Trophoblast cell (in vitro differentiated cells and primary cell): ENCODE data around the gene SLIT3.

ENCODE experiments used
- DNase-seq, 2 donors: peaks; one replicate each; pipeline ENCODE4 v3.0.0-alpha.2; 2016
- H2AFZ ChIP-seq: 2 replicates; pipeline ENCODE4 v1.6.1; 2013; ENCODE audit warnings: low read length, moderate library complexity, mild to moderate bottlenecking; ENCODE audit not compliant: insufficient read depth, poor library complexity
- H2AK5ac ChIP-seq: 2 replicates; pipeline ENCODE4 v1.6.1; 2013; ENCODE audit warnings: mild to moderate bottlenecking, low read length
- H2BK120ac ChIP-seq: 2 replicates; pipeline ENCODE4 v1.6.1; 2013; ENCODE audit warnings: low read length, mild to moderate bottlenecking, moderate library complexity; ENCODE audit not compliant: insufficient read depth, poor library complexity
- H2BK12ac ChIP-seq: 2 replicates; pipeline ENCODE4 v1.6.1; 2013; ENCODE audit warnings: mild to moderate bottlenecking, low read length, moderate library complexity
- H2BK5ac ChIP-seq: 2 replicates; pipeline ENCODE4 v1.6.1; 2013; ENCODE audit warnings: low read length, low read depth, moderate library complexity, mild to moderate bottlenecking; ENCODE audit not compliant: poor library complexity
- H3K14ac ChIP-seq: 2 replicates; pipeline ENCODE4 v1.6.1; 2013; ENCODE audit warnings: mild to moderate bottlenecking, low read length
- H3K18ac ChIP-seq: 2 replicates; pipeline ENCODE4 v1.6.1; 2013; ENCODE audit warnings: mild to moderate bottlenecking, low read length
- H3K23ac ChIP-seq: 2 replicates; pipeline ENCODE4 v1.6.1; 2013; ENCODE audit warnings: low read length
- H3K27ac ChIP-seq: 2 replicates; pipeline ENCODE4 v1.5.1; 2013; ENCODE audit warnings: low read depth, mild to moderate bottlenecking, inconsistent platforms, low read length, moderate library complexity
- H3K27me3 ChIP-seq: 2 replicates; pipeline ENCODE4 v1.6.1; 2013; ENCODE audit warnings: inconsistent platforms, mild to moderate bottlenecking, low read length, moderate library complexity; ENCODE audit not compliant: insufficient read depth
- H3K36me3 ChIP-seq, 2 experiments: 1 replicate in 1 of 2; 2 replicates in 1 of 2; pipeline ENCODE4 v1.6.1; 2013; ENCODE audit warnings: low read length in 2 of 2, mild to moderate bottlenecking in 2 of 2, moderate library complexity in 1 of 2; ENCODE audit not compliant: insufficient read depth in 2 of 2, control insufficient read depth in 1 of 2
- H3K4ac ChIP-seq: 2 replicates; pipeline ENCODE4 v1.6.1; 2013; ENCODE audit warnings: low read depth, mild to moderate bottlenecking, low read length, moderate library complexity
- H3K4me1 ChIP-seq, 2 experiments: 1 replicate in 1 of 2; 2 replicates in 1 of 2; pipeline ENCODE4 v1.6.1; 2013; ENCODE audit warnings: low read length in 2 of 2, mild to moderate bottlenecking in 2 of 2, moderate library complexity in 1 of 2; ENCODE audit not compliant: insufficient read depth in 2 of 2, control insufficient read depth in 1 of 2
- H3K4me2 ChIP-seq: 2 replicates; pipeline ENCODE4 v1.6.1; 2013; ENCODE audit warnings: inconsistent platforms, mild to moderate bottlenecking, low read length, moderate library complexity
- H3K4me3 ChIP-seq: 2 replicates; pipeline ENCODE4 v1.5.1; 2013; ENCODE audit warnings: mild to moderate bottlenecking, low read depth, low read length, inconsistent platforms
- H3K79me1 ChIP-seq: one replicate; pipeline ENCODE4 v1.6.1; 2013; ENCODE audit warnings: low read length
- H3K79me2 ChIP-seq: 2 replicates; pipeline ENCODE4 v1.6.1; 2013; ENCODE audit warnings: low read length, mild to moderate bottlenecking; ENCODE audit not compliant: control insufficient read depth, insufficient read depth, poor library complexity
- H3K9ac ChIP-seq: 2 replicates; pipeline ENCODE4 v1.6.1; 2013; ENCODE audit warnings: mild to moderate bottlenecking, low read length
- H3K9me3 ChIP-seq: 2 replicates; pipeline ENCODE4 v1.6.1; 2013; ENCODE audit warnings: low read depth, mild to moderate bottlenecking, control low read depth, inconsistent platforms, low read length; ENCODE audit not compliant: insufficient read depth
- H4K12ac ChIP-seq: 2 replicates; pipeline ENCODE4 v1.6.1; 2013; ENCODE audit warnings: low read depth, mild to moderate bottlenecking, low read length, moderate library complexity
- H4K8ac ChIP-seq: 2 replicates; pipeline ENCODE4 v1.6.1; 2013; ENCODE audit warnings: low read depth, mild to moderate bottlenecking, low read length, moderate library complexity
- H4K91ac ChIP-seq: one replicate; pipeline ENCODE4 v1.6.1; 2013; ENCODE audit warnings: low read depth, mild to moderate bottlenecking, low read length, moderate library complexity
- WGBS: extraction: QIAGEN DNeasy Blood & Tissue Kit; methylation state at CpG from one replicate; pipeline ENCODE4 v1.1.7; 2013; ENCODE audit warnings: missing lambda C conversion rate; ENCODE audit not compliant: insufficient read length, insufficient coverage; ENCODE audit errors: extremely low coverage; 5-methylcytosine and 5-hydroxymethylcytosine counted together

Gene SLIT3

GRCh38 chr5:169196059-169196458 lies 104.9 kb downstream of the SLIT3 start:
- Histone ChIP-seq H3K27ac (no peak overlapping the region), H3K4ac (no peak overlapping the region), H3K79me1 (no peaks in the 10 kb centered on the region), H2AFZ (no peak overlapping the region), H2BK5ac (no peak overlapping the region), H3K36me3 (peaks cover 3 to 13% of the 10 kb centered on the region in 2 experiments), H3K14ac (no peak overlapping the region), H3K18ac (no peak overlapping the region), H3K9ac (no peak overlapping the region), H4K8ac (no peak overlapping the region), H3K4me3 (peak overlapping the region; percentile 51), H4K91ac (no peak overlapping the region), H2BK120ac (no peak overlapping the region), H2BK12ac (no peak overlapping the region), H3K27me3 (no peaks in the 10 kb centered on the region), H3K79me2 (no peaks in the 10 kb centered on the region), H3K9me3 (peaks cover 3% of the 10 kb centered on the region), H3K4me1 (peaks cover 0 to 3% of the 10 kb centered on the region in 2 experiments), H4K12ac (no peak overlapping the region), H2AK5ac (no peak overlapping the region), H3K23ac (no peak overlapping the region), H3K4me2 (no peak overlapping the region)
- no CpG with 5 or more reads among the region's 6 CpGs for WGBS
- no peak for DNase-seq

- H2BK12ac ChIP-seq: no peak overlapping the region
- H3K9me3 ChIP-seq: peaks cover 3% of the 10 kb centered on the region
- H3K23ac ChIP-seq: no peak overlapping the region
- peaks cover 0 to 3% of the 10 kb centered on the region in 2 experiments for H3K4me1 ChIP-seq
- H2AFZ ChIP-seq: no peak overlapping the region
- H2AK5ac ChIP-seq: no peak overlapping the region
- no peak overlapping the region for H4K12ac ChIP-seq
- no CpG with 5 or more reads among the region's 8 CpGs for WGBS
- H3K14ac ChIP-seq: no peak overlapping the region
- no peak overlapping the region for H3K4me2 ChIP-seq
- no peak overlapping the region for H3K9ac ChIP-seq
- no peaks in the 10 kb centered on the region for H3K79me2 ChIP-seq
- H4K8ac ChIP-seq: no peak overlapping the region
- no peak overlapping the region for H3K27ac ChIP-seq
- no peak overlapping the region for H2BK5ac ChIP-seq
- no peak overlapping the region for H4K91ac ChIP-seq
- peaks cover 3 to 13% of the 10 kb centered on the region in 2 experiments for H3K36me3 ChIP-seq
- H2BK120ac ChIP-seq: no peak overlapping the region
- no peak overlapping the region for H3K4ac ChIP-seq
- no peak overlapping the region for H3K18ac ChIP-seq
- no peak overlapping the region for H3K4me3 ChIP-seq
- no peak for DNase-seq
- no peaks in the 10 kb centered on the region for H3K79me1 ChIP-seq
- no peaks in the 10 kb centered on the region for H3K27me3 ChIP-seq
Observed at GRCh38 chr5:169195601-169196000, 105.3 kb downstream of the SLIT3 start.

DNA sequence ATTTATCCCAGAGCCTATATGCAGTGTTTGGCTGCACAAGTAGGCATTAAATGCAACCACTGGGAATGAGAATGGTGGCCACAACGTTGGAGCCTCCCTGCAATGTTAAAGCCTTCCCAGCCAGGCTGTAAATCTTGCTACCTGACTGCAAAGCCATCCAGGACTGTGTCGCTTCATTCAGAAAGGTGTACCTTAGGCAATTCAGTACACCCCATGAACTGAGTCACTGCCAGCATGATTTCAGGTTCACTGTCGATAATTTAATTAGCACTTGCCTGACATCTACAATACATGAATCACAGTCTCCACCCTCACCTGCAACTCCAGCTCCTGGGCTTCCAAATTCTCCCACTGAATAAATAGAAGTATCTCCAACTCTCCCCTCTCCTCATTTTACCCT lies 108.4 kb downstream of the SLIT3 start:
- H2BK12ac ChIP-seq: no peak overlapping the region
- H3K79me1 ChIP-seq: no peaks in the 10 kb centered on the region
- H3K4me2 ChIP-seq: no peak overlapping the region
- H4K8ac ChIP-seq: no peak overlapping the region
- no peak overlapping the region for H3K23ac ChIP-seq
- H3K36me3 ChIP-seq: peaks cover 3 to 13% of the 10 kb centered on the region in 2 experiments
- H2AFZ ChIP-seq: no peak overlapping the region
- H3K9ac ChIP-seq: no peak overlapping the region
- H3K27me3 ChIP-seq: no peaks in the 10 kb centered on the region
- no peak overlapping the region for H4K91ac ChIP-seq
- no CpG with 5 or more reads among the region's 3 CpGs for WGBS
- H3K14ac ChIP-seq: no peak overlapping the region
- no peak overlapping the region for H3K27ac ChIP-seq
- no peak overlapping the region for H2BK5ac ChIP-seq
- H4K12ac ChIP-seq: no peak overlapping the region
- peaks cover 3% of the 10 kb centered on the region for H3K9me3 ChIP-seq
- H2AK5ac ChIP-seq: no peak overlapping the region
- DNase-seq: no peak
- no peak overlapping the region for H3K4ac ChIP-seq
- H3K79me2 ChIP-seq: no peaks in the 10 kb centered on the region
- no peak overlapping the region for H3K18ac ChIP-seq
- no peak overlapping the region for H2BK120ac ChIP-seq
- peaks cover 0 to 3% of the 10 kb centered on the region in 2 experiments for H3K4me1 ChIP-seq
- no peak overlapping the region for H3K4me3 ChIP-seq

- Histone ChIP-seq H3K27me3 (no peaks in the 10 kb centered on the region), H2BK5ac (no peak overlapping the region), H2BK12ac (no peak overlapping the region), H3K9me3 (peaks cover 3% of the 10 kb centered on the region), H2AK5ac (no peak overlapping the region), H2BK120ac (no peak overlapping the region), H3K27ac (no peak overlapping the region), H4K12ac (no peak overlapping the region), H3K18ac (no peak overlapping the region), H3K4me1 (peaks cover 2 to 8% of the 10 kb centered on the region in 2 experiments), H3K79me1 (peaks cover 2% of the 10 kb centered on the region), H3K9ac (no peak overlapping the region), H3K4me2 (no peak overlapping the region), H4K8ac (no peak overlapping the region), H3K14ac (no peak overlapping the region), H3K4me3 (no peak overlapping the region), H3K79me2 (no peaks in the 10 kb centered on the region), H2AFZ (no peak overlapping the region), H3K36me3 (peaks cover 3 to 9% of the 10 kb centered on the region in 2 experiments), H3K23ac (no peak overlapping the region), H3K4ac (no peak overlapping the region), H4K91ac (no peak overlapping the region)
- DNase-seq: no peak
- no CpG with 5 or more reads among the region's 1 CpG for WGBS
Observed at GRCh38 chr5:169190849-169191248, 110.1 kb downstream of the SLIT3 start.
